PC-9 (cell line): Measurements from ENCODE around the gene SPATA22. TPM values are rescaled to one million over a fixed set of nuclear protein-coding genes. Genes with fewer than 3 reads are reported as not detected.

ENCODE experiments used
- BruUV-seq: library from RNA; stranded (reverse); fragments of 400-500 nt; replicated peaks from 2 replicates; lab custom pipeline; 2021; lab: Mats Ljungman, UMichigan
- CTCF ChIA-PET: fragments of 300-600 bp; sonication (Branson Sonifier 250); formaldehyde crosslinking; loops from one replicate; lab custom pipeline; 2022; ENCODE audit warnings: antibody characterized with exemption; lab: Charles Lee
- POLR2A ChIA-PET: fragments of 300-600 bp; sonication (Branson Sonifier 250); formaldehyde crosslinking; loops from one replicate; lab custom pipeline; 2022; ENCODE audit warnings: antibody characterized with exemption; ENCODE audit not compliant: unreplicated experiment; lab: Charles Lee
- DNase-seq, 2 experiments: peaks; one replicate each; pipeline versions ENCODE4 v3.0.0 to v3.0.0-alpha.2; 2015 to 2022; ENCODE audit warnings: mixed read lengths in 1 of 2
- H2AFZ ChIP-seq: fragments of 200-600 bp; sonication (generic); 2 replicates; pipeline ENCODE4 v1.8.1; 2017; ENCODE audit warnings: antibody characterized with exemption
- H3F3A ChIP-seq: fragments of 200-600 bp; sonication (generic); 2 replicates; pipeline ENCODE4 v1.8.1; 2017; ENCODE audit warnings: antibody characterized with exemption, mild to moderate bottlenecking, low read depth; ENCODE audit not compliant: insufficient read depth
- H3K27ac ChIP-seq: fragments of 200-600 bp; sonication (generic); 2 replicates; pipeline ENCODE4 v1.6.1; 2016; ENCODE audit warnings: mixed run types
- H3K27me3 ChIP-seq: fragments of 200-600 bp; sonication (generic); 2 replicates; pipeline ENCODE4 v1.6.1; 2016; ENCODE audit warnings: low read depth, mixed run types; ENCODE audit not compliant: insufficient read depth
- H3K36me3 ChIP-seq: fragments of 200-600 bp; sonication (generic); 2 replicates; pipeline ENCODE4 v1.6.1; 2016; ENCODE audit warnings: low read depth, mixed run types
- H3K4me1 ChIP-seq: fragments of 200-600 bp; sonication (generic); replicated peaks from 2 replicates; pipeline ENCODE4 v1.6.1; 2016; ENCODE audit warnings: mixed run types; ENCODE audit not compliant: insufficient read depth
- H3K4me2 ChIP-seq: fragments of 200-600 bp; sonication (generic); 2 replicates; pipeline ENCODE4 v1.6.1; 2017; ENCODE audit warnings: mixed run types
- H3K4me3 ChIP-seq: fragments of 200-600 bp; sonication (generic); 2 replicates; pipeline ENCODE4 v1.6.1; 2016; ENCODE audit warnings: mixed run types
- H3K79me2 ChIP-seq: fragments of 200-600 bp; sonication (generic); 2 replicates; pipeline ENCODE4 v1.6.1; 2017; ENCODE audit warnings: low read depth, mixed run types
- H3K9me2 ChIP-seq: fragments of 200-600 bp; sonication (generic); 2 replicates; pipeline ENCODE4 v1.8.1; 2017; ENCODE audit warnings: mild to moderate bottlenecking; ENCODE audit not compliant: insufficient read depth
- H3K9me3 ChIP-seq: fragments of 200-600 bp; sonication (generic); 2 replicates; pipeline ENCODE4 v1.8.1; 2016; ENCODE audit warnings: low read depth; ENCODE audit not compliant: insufficient read depth
- H4K20me1 ChIP-seq: fragments of 200-600 bp; sonication (generic); 2 replicates; pipeline ENCODE4 v1.8.1; 2017; ENCODE audit not compliant: insufficient read depth
- CTCF ChIP-seq: fragments of 200-600 bp; sonication (generic); conservative IDR thresholded peaks from 2 replicates; pipeline ENCODE4 v1.6.1; 2017; ENCODE audit warnings: mixed run types, antibody characterized with exemption, mild to moderate bottlenecking, moderate library complexity
- EZH2 ChIP-seq: fragments of 200-600 bp; sonication (generic); IDR thresholded peaks from 2 replicates; pipeline ENCODE4 v1.8.0; 2017; ENCODE audit warnings: antibody characterized with exemption, low read depth
- intact Hi-C: fragments of 100-400 bp; cut with micrococcal nuclease; formaldehyde crosslinking; loops from one replicate; pipeline ENCODE4 v1.10.0; 2022; ENCODE audit not compliant: unreplicated experiment
- total RNA-seq: library from RNA; stranded (reverse); gene quantifications from 2 replicates; pipeline ENCODE4 v1.2.3, GENCODE V29; 2021

Gene SPATA22
- total RNA-seq, 1 experiment from 2014 or later = not detected

- POLR2A ChIA-PET = no interaction called here
- H3F3A ChIP-seq = no peaks in the 10 kb centered on the region
- no TSS peak for BruUV-seq
- DNase-seq = no peak
- peaks cover 90% of the 10 kb centered on the region for H3K27me3 ChIP-seq
- no peak overlapping the region for H3K4me3 ChIP-seq
- H3K36me3 ChIP-seq = no peaks in the 10 kb centered on the region
- H3K79me2 ChIP-seq = no peaks in the 10 kb centered on the region
- no peak overlapping the region for H3K27ac ChIP-seq
- CTCF ChIA-PET = no interaction called here
- H4K20me1 ChIP-seq = no peaks in the 10 kb centered on the region
- no peaks in the 10 kb centered on the region for H3K9me3 ChIP-seq
- TF ChIP-seq CTCF (no peak), EZH2 (no peak)
- intact Hi-C loops = no loop called here
- 0 out of 2 replicates have a peak, but pooled peaks cover 3% of the 10 kb centered on the region for H3K9me2 ChIP-seq
- no peak overlapping the region for H3K4me2 ChIP-seq
- H3K4me1 ChIP-seq = no peaks in the 10 kb centered on the region
- H2AFZ ChIP-seq = no peak overlapping the region
Observed at GRCh38 chr17:3502466-3502865, 30.8 kb upstream of the SPATA22 start.

- Histone ChIP-seq H3K4me3 (no peak overlapping the region), H3K36me3 (no peaks in the 10 kb centered on the region), H3K9me3 (no peaks in the 10 kb centered on the region), H3K79me2 (no peaks in the 10 kb centered on the region), H2AFZ (no peak overlapping the region), H3K9me2 (0 out of 2 replicates have a peak, but pooled peaks cover 3% of the 10 kb centered on the region), H3K27ac (no peak overlapping the region), H3K4me2 (no peak overlapping the region), H3K27me3 (peaks cover 89% of the 10 kb centered on the region), H3K4me1 (no peaks in the 10 kb centered on the region), H4K20me1 (no peaks in the 10 kb centered on the region), H3F3A (no peaks in the 10 kb centered on the region)
- BruUV-seq = no TSS peak
- POLR2A ChIA-PET = no interaction called here
- intact Hi-C loops = no loop called here
- CTCF ChIA-PET = no interaction called here
- no peak for DNase-seq
- TF ChIP-seq EZH2 = no peak
- TF ChIP-seq CTCF = no peak
Observed at GRCh38 chr17:3501344-3501743, 29.7 kb upstream of the SPATA22 start.

GRCh38 chr17:3497101-3497500, 25.5 kb upstream of the SPATA22 start:
- TF ChIP-seq EZH2 (no peak), CTCF (no peak)
- ChIA-PET CTCF (no interaction called here), POLR2A (no interaction called here)
- no peaks in the 10 kb centered on the region for H3F3A ChIP-seq
- no peaks in the 10 kb centered on the region; the same call in 1 of the 2 replicates for H3K9me3 ChIP-seq
- no peaks in the 10 kb centered on the region for H3K79me2 ChIP-seq
- H3K27me3 ChIP-seq = peaks cover 93% of the 10 kb centered on the region
- no peak overlapping the region for H3K4me3 ChIP-seq
- H3K27ac ChIP-seq = no peak overlapping the region
- intact Hi-C loops = no loop called here
- no peak overlapping the region for H2AFZ ChIP-seq
- H4K20me1 ChIP-seq = no peaks in the 10 kb centered on the region
- DNase-seq = no peak
- H3K4me1 ChIP-seq = no peaks in the 10 kb centered on the region
- no peaks in the 10 kb centered on the region for H3K36me3 ChIP-seq
- H3K9me2 ChIP-seq = no peaks in the 10 kb centered on the region
- no peak overlapping the region for H3K4me2 ChIP-seq
- BruUV-seq = no TSS peak
